HT1080 (cell line): ENCODE results near the gene COL1A2. TPM values are rescaled to one million over a fixed set of nuclear protein-coding genes. Genes with fewer than 3 reads are reported as not detected.

Source experiments
- DNase-seq: peaks from one replicate; pipeline ENCODE4 v3.0.0-alpha.2; 2015; ENCODE audit warnings: low read depth
- total RNA-seq: library from RNA; depleted of rRNA; stranded (reverse); fragments of >200 nt; shearing (Covaris generic); gene quantifications from 2 replicates; pipeline ENCODE4 v1.2.3, GENCODE V29; 2014; rRNA removed

COL1A2 gene
- total RNA-seq, 1 experiment from 2014 or later, result 0.26 TPM

GRCh38 chr7:94478648-94479214 lies 84.0 kb downstream of the COL1A2 start:
- DNase-seq, result no peak

Other genes with a start within 250 kb of the COL1A2 start
- 7.7 and 11.2 TPM in 2 replicates for gene CASD1, start 114.9 kb downstream of the COL1A2 start, total RNA-seq